HepG2 (cell line): Measurements from ENCODE around the gene ACBD6. TPM values are rescaled to one million over a fixed set of nuclear protein-coding genes. Genes with fewer than 3 reads are reported as not detected.
A peak's percentile ranks its signal among the peaks of the same experiment; 100 is the strongest.

Experiments used
- ATAC-seq: fragments of 200-7000 bp; cut with Tn5 transposase; 3 replicates; pipeline ENCODE4 v1.9.1; 2020; ENCODE audit warnings: mild to moderate bottlenecking, moderate library complexity
- BruUV-seq: library from RNA; stranded (reverse); fragments of 400-500 nt; replicated peaks from 2 replicates; lab custom pipeline; 2021; lab: Mats Ljungman, UMichigan
- CTCF ChIA-PET: fragments of 300-600 bp; formaldehyde crosslinking; extraction: SDS; loops from one replicate; lab custom pipeline; 2021; ENCODE audit warnings: low total read pairs, inconsistent platforms, low intra/inter-chr PET ratio; lab: Yijun Ruan, JAX
- POLR2A ChIA-PET: fragments of 350-600 bp; sonication (Branson Sonifier 250); formaldehyde crosslinking; loops from one replicate; lab custom pipeline; 2020; ENCODE audit warnings: antibody characterized with exemption, inconsistent platforms; lab: Yijun Ruan, JAX
- DNase-seq: peaks from one replicate; pipeline ENCODE4 v3.0.0-alpha.2; 2015; ENCODE audit warnings: low spot score
- FAIRE-seq: peaks from 3 replicates; lab custom pipeline; 2011; peaks lifted over from hg19 to GRCh38; lab: Jason Lieb, UNC
- H2AFZ ChIP-seq: one replicate; pipeline ENCODE4 v1.6.1; 2011; ENCODE audit warnings: low read length, inconsistent platforms
- H3K27ac ChIP-seq: fragments of 300-600 bp; 3 replicates; pipeline ENCODE4 v1.8.0; 2011; ENCODE audit warnings: mixed run types, mild to moderate bottlenecking, mixed read lengths, low read length, inconsistent platforms; ENCODE audit not compliant: insufficient read depth; ENCODE audit errors: extremely low read length
- H3K27me3 ChIP-seq, 2 experiments: fragments of 200-600 bp in 1 of 2; 2 replicates in 1 of 2; 3 replicates in 1 of 2; pipeline versions ENCODE4 v1.6.0 to v1.8.0; 2011; ENCODE audit warnings: low read length in 2 of 2, mild to moderate bottlenecking in 2 of 2, moderate library complexity in 2 of 2, inconsistent platforms in 1 of 2; ENCODE audit not compliant: insufficient read depth in 2 of 2, control insufficient read depth in 1 of 2
- H3K36me3 ChIP-seq, 2 experiments: fragments of 200-600 bp in 1 of 2; replicated peaks in 1 of 2; 2 replicates in 1 of 2; 3 replicates in 1 of 2; pipeline versions ENCODE4 v1.5.1 to v1.8.0; 2011; ENCODE audit warnings: low read length in 2 of 2, inconsistent platforms in 1 of 2; ENCODE audit not compliant: insufficient read depth in 2 of 2, control insufficient read depth in 1 of 2
- H3K4me1 ChIP-seq: 2 replicates; pipeline ENCODE4 v1.5.1; 2012; ENCODE audit warnings: low read length, inconsistent platforms; ENCODE audit not compliant: insufficient read depth
- H3K4me2 ChIP-seq: 2 replicates; pipeline ENCODE4 v1.6.0; 2011; ENCODE audit warnings: low read depth, low read length, inconsistent platforms
- H3K4me3 ChIP-seq, 3 experiments: fragments of 200-600 bp in 1 of 3; sonication (generic), shearing (Covaris generic) in 1 of 3; replicated peaks in 1 of 3; 2 replicates each; pipeline ENCODE4 v1.5.1; 2011 to 2016; ENCODE audit warnings: low read length in 3 of 3, inconsistent platforms in 2 of 3, low read depth in 2 of 3, mild to moderate bottlenecking in 2 of 3, control low read depth in 1 of 3, mixed read lengths in 1 of 3; ENCODE audit not compliant: insufficient read depth in 1 of 3
- H3K79me2 ChIP-seq: one replicate; pipeline ENCODE4 v1.6.1; 2011; ENCODE audit warnings: low read length, inconsistent platforms; ENCODE audit not compliant: insufficient read depth
- H3K9ac ChIP-seq: 2 replicates; pipeline ENCODE4 v1.6.0; 2011; ENCODE audit warnings: mild to moderate bottlenecking, low read depth, low read length, inconsistent platforms; ENCODE audit not compliant: insufficient read depth
- H3K9me3 ChIP-seq: 2 replicates; pipeline ENCODE4 v1.5.1; 2012; ENCODE audit warnings: mild to moderate bottlenecking, low read length
- H4K20me1 ChIP-seq: 2 replicates; pipeline ENCODE4 v1.6.0; 2011; ENCODE audit warnings: inconsistent platforms, mild to moderate bottlenecking, low read length, moderate library complexity; ENCODE audit not compliant: insufficient read depth
- ATM ChIP-seq: fragments of 450-650 bp; IDR thresholded peaks from 2 replicates; pipeline ENCODE4 v1.7.1; 2017; ENCODE audit warnings: mild to moderate bottlenecking, borderline replicate concordance
- KAT2B ChIP-seq: fragments of 150-350 bp; IDR thresholded peaks from 2 replicates; pipeline ENCODE4 v1.6.1; 2014; ENCODE audit warnings: low read depth, low read length, borderline replicate concordance
- ONECUT2 ChIP-seq: sonication (generic); formaldehyde crosslinking; IDR thresholded peaks from 2 replicates; pipeline ENCODE4 v1.4.0; 2020; ENCODE audit warnings: missing genetic modification reagents
- POLR2A ChIP-seq, 2 experiments: IDR thresholded peaks; 2 replicates each; pipeline ENCODE4 v1.6.1; 2011; ENCODE audit warnings: low read depth in 2 of 2, low read length in 2 of 2, mild to moderate bottlenecking in 1 of 2, moderate library complexity in 1 of 2; ENCODE audit not compliant: insufficient read depth in 1 of 2
- PRPF4 ChIP-seq: fragments of 200-400 bp; formaldehyde crosslinking; IDR thresholded peaks from 2 replicates; pipeline ENCODE4 v1.6.1; 2016; ENCODE audit warnings: low read length, low read depth; ENCODE audit not compliant: poor library complexity, severe bottlenecking
- TFAP4 ChIP-seq: sonication (generic); IDR thresholded peaks from 2 replicates; pipeline ENCODE4 v1.6.1; 2016; ENCODE audit warnings: low read depth, borderline replicate concordance
- YEATS2 ChIP-seq: sonication (generic); formaldehyde crosslinking; IDR thresholded peaks from 2 replicates; pipeline ENCODE4 v1.4.0; 2020; ENCODE audit warnings: missing genetic modification reagents, borderline replicate concordance
- ZBTB4 ChIP-seq: sonication (generic); formaldehyde crosslinking; IDR thresholded peaks from 2 replicates; pipeline ENCODE4 v1.4.0; 2020; ENCODE audit warnings: missing genetic modification reagents, mild to moderate bottlenecking, borderline replicate concordance
- ZFP36L1 ChIP-seq: sonication (generic); formaldehyde crosslinking; IDR thresholded peaks from 2 replicates; pipeline ENCODE4 v1.8.0; 2022; ENCODE audit warnings: mild to moderate bottlenecking, missing genetic modification reagents, moderate library complexity
- ZMYM3 ChIP-seq: sonication (generic); formaldehyde crosslinking; IDR thresholded peaks from 2 replicates; pipeline ENCODE4 v1.5.1; 2020; ENCODE audit warnings: mild to moderate bottlenecking, missing genetic modification reagents
- ZNF619 ChIP-seq: sonication (generic); formaldehyde crosslinking; IDR thresholded peaks from 2 replicates; pipeline ENCODE4 v1.4.0; 2020; ENCODE audit warnings: mild to moderate bottlenecking, missing genetic modification reagents
- ZNF792 ChIP-seq: IDR thresholded peaks from 2 replicates; pipeline ENCODE4 v1.6.1; 2016
- ZSCAN21 ChIP-seq: sonication (generic); formaldehyde crosslinking; IDR thresholded peaks from 2 replicates; pipeline ENCODE4 v1.8.0; 2022; ENCODE audit warnings: mild to moderate bottlenecking, missing genetic modification reagents, moderate library complexity, borderline replicate concordance
- WGBS: methylation state at CpG from one replicate; pipeline ENCODE4 v1.1.6; 2017; ENCODE audit warnings: low lambda C conversion rate; 5-methylcytosine and 5-hydroxymethylcytosine counted together
- in situ Hi-C: cut with HindIII; loops from 2 replicates; pipeline ENCODE4 v1.10.0; 2017; ENCODE audit warnings: low pct_unique_long_range_greater_than_20kb; ENCODE audit not compliant: extremely low pct_ligation_motif_present
- intact Hi-C: fragments of 100-400 bp; cut with micrococcal nuclease; formaldehyde crosslinking; loops from one replicate; pipeline ENCODE4 v1.10.0; 2022; ENCODE audit not compliant: unreplicated experiment
- polyA plus RNA-seq, 8 experiments: library from polyadenylated mRNA; depleted of rRNA in 3 of 8; stranded (reverse) in 7 of 8; unstranded in 1 of 8; fragments of >200 nt; fragmentation: Illumina TruSeq in 4 of 8; extraction: Trizol in 4 of 8; gene quantifications; 2 replicates each; pipeline versions ENCODE4 v1.2.1 to v1.2.3, GENCODE V29; 2011 to 2016; ENCODE audit warnings: low read depth in 4 of 8, missing spikeins in 1 of 8, mixed read lengths in 1 of 8; ENCODE audit not compliant: insufficient read depth in 1 of 8
- total RNA-seq, 5 experiments: library from RNA; depleted of rRNA; stranded (reverse); fragments of >200 nt; fragmentation: Illumina TruSeq; extraction: Trizol; gene quantifications; 2 replicates each; pipeline ENCODE4 v1.2.3, GENCODE V29; 2016; ENCODE audit warnings: low read depth in 1 of 5
- TF ChIP-seq, protein P1 (sequence below): sonication (generic); formaldehyde crosslinking; IDR thresholded peaks from 2 replicates; pipeline ENCODE4 v1.4.0; 2020; ENCODE audit warnings: missing genetic modification reagents

Gene ACBD6
- total and polyA plus RNA-seq, 2 of the 13 experiments (the other 11 are each of a cell fraction or from before 2014, with no cell fraction given), result 33.5 to 47.2 TPM

- CTCF ChIA-PET, result no interaction called here
These were observed 16.3 kb downstream of the ACBD6 start for GRCh38 chr1:180486092-180486491.

GRCh38 chr1:180484490-180484889 lies 17.9 kb downstream of the ACBD6 start:
- 98% methylated on average over 8 of the region's 8 CpGs for WGBS
- FAIRE-seq (no peak), DNase-seq (no peak), ATAC-seq (no peak)
- 0 out of 2 replicates have a peak, but pooled peaks cover 5% of the 10 kb centered on the region for H3K4me1 ChIP-seq
- CTCF ChIA-PET, result no interaction called here
- no peak overlapping the region for H3K4me2 ChIP-seq
- BruUV-seq, result no TSS peak
- no peak overlapping the region for H2AFZ ChIP-seq
- no peak overlapping the region for H3K9ac ChIP-seq
- H3K27me3 ChIP-seq, result no peaks in the 10 kb centered on the region
- H3K79me2 ChIP-seq, result peaks cover 2% of the 10 kb centered on the region
- intact Hi-C loops, result loop anchor here (5.0 kb wide), 1 partner anchor 232 kb away; no protein-coding TSS in a partner anchor
- in situ Hi-C loops, result no loop called here
- H3K9me3 ChIP-seq, result no peaks in the 10 kb centered on the region
- H3K36me3 ChIP-seq, result peaks cover 2 to 23% of the 10 kb centered on the region in 2 experiments; a peak in 4 of 5 replicates
- H3K4me3 ChIP-seq, result no peak overlapping the region
- no peak overlapping the region for H3K27ac ChIP-seq
- POLR2A ChIA-PET, result no interaction called here
- H4K20me1 ChIP-seq, result peaks cover 4% of the 10 kb centered on the region; the same call in 1 of the 2 replicates
- TF ChIP-seq ZSCAN21 (CRISPR knock-in tag), result no peak
- TF ChIP-seq ZNF619, result no peak
- TF ChIP-seq, protein P1, sequence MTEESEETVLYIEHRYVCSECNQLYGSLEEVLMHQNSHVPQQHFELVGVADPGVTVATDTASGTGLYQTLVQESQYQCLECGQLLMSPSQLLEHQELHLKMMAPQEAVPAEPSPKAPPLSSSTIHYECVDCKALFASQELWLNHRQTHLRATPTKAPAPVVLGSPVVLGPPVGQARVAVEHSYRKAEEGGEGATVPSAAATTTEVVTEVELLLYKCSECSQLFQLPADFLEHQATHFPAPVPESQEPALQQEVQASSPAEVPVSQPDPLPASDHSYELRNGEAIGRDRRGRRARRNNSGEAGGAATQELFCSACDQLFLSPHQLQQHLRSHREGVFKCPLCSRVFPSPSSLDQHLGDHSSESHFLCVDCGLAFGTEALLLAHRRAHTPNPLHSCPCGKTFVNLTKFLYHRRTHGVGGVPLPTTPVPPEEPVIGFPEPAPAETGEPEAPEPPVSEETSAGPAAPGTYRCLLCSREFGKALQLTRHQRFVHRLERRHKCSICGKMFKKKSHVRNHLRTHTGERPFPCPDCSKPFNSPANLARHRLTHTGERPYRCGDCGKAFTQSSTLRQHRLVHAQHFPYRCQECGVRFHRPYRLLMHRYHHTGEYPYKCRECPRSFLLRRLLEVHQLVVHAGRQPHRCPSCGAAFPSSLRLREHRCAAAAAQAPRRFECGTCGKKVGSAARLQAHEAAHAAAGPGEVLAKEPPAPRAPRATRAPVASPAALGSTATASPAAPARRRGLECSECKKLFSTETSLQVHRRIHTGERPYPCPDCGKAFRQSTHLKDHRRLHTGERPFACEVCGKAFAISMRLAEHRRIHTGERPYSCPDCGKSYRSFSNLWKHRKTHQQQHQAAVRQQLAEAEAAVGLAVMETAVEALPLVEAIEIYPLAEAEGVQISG, result no peak
- no peak for TF ChIP-seq PRPF4
- no peak for TF ChIP-seq ZBTB4 (CRISPR knock-in tag)
- TF ChIP-seq ONECUT2 (CRISPR knock-in tag), result no peak
- TF ChIP-seq TFAP4, result no peak
- TF ChIP-seq ZFP36L1 (CRISPR knock-in tag), result no peak
- no peak for TF ChIP-seq YEATS2 (CRISPR knock-in tag)

More at GRCh38 chr1:180486092-180486491, 16.3 kb downstream of the ACBD6 start:
- WGBS, result 85% methylated on average over 1 of the region's 1 CpG
- FAIRE-seq, result no peak
- DNase-seq, result no peak
- Histone ChIP-seq H3K4me3 (no peak overlapping the region), H3K27me3 (no peaks in the 10 kb centered on the region), H3K9me3 (no peaks in the 10 kb centered on the region), H4K20me1 (peaks cover 4% of the 10 kb centered on the region; the same call in 1 of the 2 replicates), H3K27ac (no peak overlapping the region), H3K4me1 (0 out of 2 replicates have a peak, but pooled peaks cover 5% of the 10 kb centered on the region), H3K4me2 (no peak overlapping the region), H3K9ac (no peak overlapping the region), H3K79me2 (peaks cover 2% of the 10 kb centered on the region), H3K36me3 (peaks cover 2 to 21% of the 10 kb centered on the region in 2 experiments; a peak in 4 of 5 replicates), H2AFZ (no peak overlapping the region)
- POLR2A ChIA-PET, result no interaction called here
- TF ChIP-seq ZNF792 (CRISPR knock-in tag) (no peak), ZMYM3 (CRISPR knock-in tag) (no peak), ATM (no peak), POLR2A (IDR thresholded peaks at IDR 0.05; ENCODE audit: insufficient read depth in 1 of 2, low read depth in 2 of 2, low read length in 2 of 2) (no peak), KAT2B (peak; percentile 42; the same call in 1 of the 2 replicates)
- no TSS peak for BruUV-seq
- ATAC-seq, result no peak
- in situ Hi-C loops (loop anchor here (5.0 kb wide), 1 partner anchor 299 kb away; no protein-coding TSS in a partner anchor), intact Hi-C loops (no loop called here)
